AG04449 (cell line): ENCODE results near the gene RASAL1.

Source experiments
- CTCF ChIA-PET: fragments of 350-600 bp; formaldehyde crosslinking; extraction: SDS; loops from one replicate; lab custom pipeline; 2021; ENCODE audit warnings: antibody characterized with exemption; lab: Yijun Ruan, JAX
- POLR2A ChIA-PET: fragments of 400-600, 350-600 bp; formaldehyde crosslinking; extraction: SDS; loops from one replicate; lab custom pipeline; 2020; ENCODE audit warnings: antibody characterized with exemption, inconsistent platforms; lab: Yijun Ruan, JAX
- DNase-seq: peaks from one replicate; pipeline ENCODE4 v3.0.0-alpha.2; 2010; ENCODE audit warnings: low read depth, low spot score
- H3K4me3 ChIP-seq: 2 replicates; pipeline ENCODE4 v1.5.1; 2011; ENCODE audit warnings: low read depth, mild to moderate bottlenecking, control low read depth, low read length
- CTCF ChIP-seq: IDR thresholded peaks from one replicate; pipeline ENCODE4 v1.5.1; 2011; ENCODE audit warnings: mild to moderate bottlenecking, moderate library complexity, low read length, control low read depth, inconsistent platforms; ENCODE audit not compliant: insufficient read depth; ENCODE audit errors: missing control alignments

The RASAL1 gene

GRCh38 chr12:113069149-113069548, 66.4 kb downstream of the RASAL1 start:
- ChIA-PET CTCF (no interaction called here), POLR2A (no interaction called here)
- TF ChIP-seq CTCF, result no peak
- no peak for DNase-seq
- H3K4me3 ChIP-seq, result no peak overlapping the region

GRCh38 chr12:113067987-113068935, 67.3 kb downstream of the RASAL1 start:
- TF ChIP-seq CTCF, result no peak
- POLR2A ChIA-PET, result no interaction called here
- DNase-seq, result no peak
- H3K4me3 ChIP-seq, result no peak overlapping the region
- CTCF ChIA-PET, result interaction anchor here (0.8 kb wide), 1 partner anchor 19 kb away, joined by 3 read pairs; no protein-coding TSS in a partner anchor

- no peak for DNase-seq
- TF ChIP-seq CTCF, result no peak
- POLR2A ChIA-PET, result no interaction called here
- no peak overlapping the region for H3K4me3 ChIP-seq
- CTCF ChIA-PET, result interaction anchor here (3.3 kb wide), 1 partner anchor 18 kb away, joined by 14 read pairs; no protein-coding TSS in a partner anchor
Measured at GRCh38 chr12:113066813-113067400, 68.7 kb downstream of the RASAL1 start.

GRCh38 chr12:113065126-113066007, 70.2 kb downstream of the RASAL1 start:
- ChIA-PET CTCF (interaction anchor here (3.3 kb wide), 1 partner anchor 17 kb away, joined by 14 read pairs; no protein-coding TSS in a partner anchor), POLR2A (no interaction called here)
- no peak for TF ChIP-seq CTCF
- DNase-seq, result no peak
- H3K4me3 ChIP-seq, result no peak overlapping the region

- ChIA-PET POLR2A (no interaction called here), CTCF (interaction anchor here (3.3 kb wide), 1 partner anchor 16 kb away, joined by 14 read pairs; no protein-coding TSS in a partner anchor)
- no peak overlapping the region for H3K4me3 ChIP-seq
- TF ChIP-seq CTCF, result no peak
- DNase-seq, result no peak
Measured at GRCh38 chr12:113064395-113065125, 71.0 kb downstream of the RASAL1 start.
